ENCODE data around the gene LRRC8D. TPM values are rescaled to one million over a fixed set of nuclear protein-coding genes. Genes with fewer than 3 reads are reported as not detected.

LRRC8D gene
- total RNA-seq, 2 donors from 2014 or later: 23.8 to 33.8 TPM

- WGBS, 2 experiments (ENCODE audit: insufficient coverage in 1 of 2, insufficient read length in 1 of 2): 81 to 83% methylated on average over 1 of the region's 1 CpG
- H3K4me1 ChIP-seq (ENCODE audit: control insufficient read depth, insufficient read depth, low read length): peaks cover 10% of the 10 kb centered on the region
- H3K27ac Mint-ChIP-seq: no peak overlapping the region
- no peak for TF ChIP-seq CTCF (conservative IDR thresholded peaks at IDR 0.05)
- H3K9me3 Mint-ChIP-seq: no peaks in the 10 kb centered on the region
- no peak overlapping the region for H3K4me3 Mint-ChIP-seq
- no peaks in the 10 kb centered on the region for H3K36me3 ChIP-seq (ENCODE audit: control insufficient read depth, insufficient read depth, low read length)
- H3K9ac ChIP-seq (ENCODE audit: extremely low read depth, low read length, poor library complexity, severe bottlenecking): no peak overlapping the region
- no peaks in the 10 kb centered on the region for H3K9me3 ChIP-seq (ENCODE audit: control insufficient read depth, low read length)
- no peaks in the 10 kb centered on the region for H3K36me3 Mint-ChIP-seq (ENCODE audit: low read depth)
- DNase-seq: no peak
- H3K27me3 ChIP-seq (ENCODE audit: control insufficient read depth, insufficient read depth, low read length, poor library complexity, severe bottlenecking): peaks cover 94% of the 10 kb centered on the region
- no peak overlapping the region for H3K4me3 ChIP-seq (ENCODE audit: low read length)
- H3K27me3 Mint-ChIP-seq (ENCODE audit: insufficient read depth): peaks cover 74% of the 10 kb centered on the region
- H3K27ac ChIP-seq (ENCODE audit: low read depth, low read length): no peak overlapping the region
- peaks cover 10% of the 10 kb centered on the region for H3K4me1 Mint-ChIP-seq
Observed at GRCh38 chr1:89812992-89813391, 7.8 kb upstream of the LRRC8D start.

GRCh38 chr1:89815040-89815439 lies 5.8 kb upstream of the LRRC8D start:
- peaks cover 75% of the 10 kb centered on the region for H3K27me3 Mint-ChIP-seq (ENCODE audit: insufficient read depth)
- no peaks in the 10 kb centered on the region for H3K9me3 Mint-ChIP-seq
- DNase-seq: no peak
- Histone ChIP-seq H3K36me3 (ENCODE audit: control insufficient read depth, insufficient read depth, low read length) (no peaks in the 10 kb centered on the region), H3K27ac (ENCODE audit: low read depth, low read length) (no peak overlapping the region), H3K9me3 (ENCODE audit: control insufficient read depth, low read length) (no peaks in the 10 kb centered on the region), H3K27me3 (ENCODE audit: control insufficient read depth, insufficient read depth, low read length, poor library complexity, severe bottlenecking) (peaks cover 98% of the 10 kb centered on the region), H3K9ac (ENCODE audit: extremely low read depth, low read length, poor library complexity, severe bottlenecking) (no peak overlapping the region), H3K4me1 (ENCODE audit: control insufficient read depth, insufficient read depth, low read length) (no peaks in the 10 kb centered on the region), H3K4me3 (ENCODE audit: low read length) (no peak overlapping the region)
- peaks cover 3% of the 10 kb centered on the region for H3K4me1 Mint-ChIP-seq
- no peak overlapping the region for H3K4me3 Mint-ChIP-seq
- TF ChIP-seq CTCF (conservative IDR thresholded peaks at IDR 0.05): no peak
- H3K27ac Mint-ChIP-seq: no peak overlapping the region
- H3K36me3 Mint-ChIP-seq (ENCODE audit: low read depth): no peaks in the 10 kb centered on the region
- WGBS, 2 experiments (ENCODE audit: insufficient coverage in 1 of 2, insufficient read length in 1 of 2): 100% methylated on average over 1 of the region's 1 CpG; no CpG with 5 or more reads in 1 of the 2 experiments

GRCh38 chr1:89815611-89816010 lies 5.2 kb upstream of the LRRC8D start:
- 84 to 89% methylated on average over 2 to 5 of the region's 5 CpGs for WGBS, 2 experiments (ENCODE audit: insufficient coverage in 1 of 2, insufficient read length in 1 of 2)
- Mint-ChIP-seq H3K36me3 (ENCODE audit: low read depth) (no peaks in the 10 kb centered on the region), H3K9me3 (no peaks in the 10 kb centered on the region), H3K4me3 (no peak overlapping the region), H3K27me3 (ENCODE audit: insufficient read depth) (peaks cover 75% of the 10 kb centered on the region), H3K4me1 (peaks cover 8% of the 10 kb centered on the region), H3K27ac (no peak overlapping the region)
- no peak overlapping the region for H3K27ac ChIP-seq (ENCODE audit: low read depth, low read length)
- TF ChIP-seq CTCF (conservative IDR thresholded peaks at IDR 0.05): no peak
- no peak overlapping the region for H3K9ac ChIP-seq (ENCODE audit: extremely low read depth, low read length, poor library complexity, severe bottlenecking)
- H3K36me3 ChIP-seq (ENCODE audit: control insufficient read depth, insufficient read depth, low read length): no peaks in the 10 kb centered on the region
- DNase-seq: no peak
- H3K4me1 ChIP-seq (ENCODE audit: control insufficient read depth, insufficient read depth, low read length): no peaks in the 10 kb centered on the region
- H3K9me3 ChIP-seq (ENCODE audit: control insufficient read depth, low read length): no peaks in the 10 kb centered on the region
- H3K27me3 ChIP-seq (ENCODE audit: control insufficient read depth, insufficient read depth, low read length, poor library complexity, severe bottlenecking): peaks cover 97% of the 10 kb centered on the region
- H3K4me3 ChIP-seq (ENCODE audit: low read length): no peak overlapping the region
